Hematopoietic multipotent progenitor cell treated with erythropoietin and hydrocortisone succinate and interleukin-3 and kit ligand, for 6 days (in vitro differentiated cells): Measurements from ENCODE around the gene NKD1.

Experiments
- DNase-seq: peaks from one replicate; pipeline ENCODE4 v3.0.0-alpha.2; 2015

NKD1 gene

DNA sequence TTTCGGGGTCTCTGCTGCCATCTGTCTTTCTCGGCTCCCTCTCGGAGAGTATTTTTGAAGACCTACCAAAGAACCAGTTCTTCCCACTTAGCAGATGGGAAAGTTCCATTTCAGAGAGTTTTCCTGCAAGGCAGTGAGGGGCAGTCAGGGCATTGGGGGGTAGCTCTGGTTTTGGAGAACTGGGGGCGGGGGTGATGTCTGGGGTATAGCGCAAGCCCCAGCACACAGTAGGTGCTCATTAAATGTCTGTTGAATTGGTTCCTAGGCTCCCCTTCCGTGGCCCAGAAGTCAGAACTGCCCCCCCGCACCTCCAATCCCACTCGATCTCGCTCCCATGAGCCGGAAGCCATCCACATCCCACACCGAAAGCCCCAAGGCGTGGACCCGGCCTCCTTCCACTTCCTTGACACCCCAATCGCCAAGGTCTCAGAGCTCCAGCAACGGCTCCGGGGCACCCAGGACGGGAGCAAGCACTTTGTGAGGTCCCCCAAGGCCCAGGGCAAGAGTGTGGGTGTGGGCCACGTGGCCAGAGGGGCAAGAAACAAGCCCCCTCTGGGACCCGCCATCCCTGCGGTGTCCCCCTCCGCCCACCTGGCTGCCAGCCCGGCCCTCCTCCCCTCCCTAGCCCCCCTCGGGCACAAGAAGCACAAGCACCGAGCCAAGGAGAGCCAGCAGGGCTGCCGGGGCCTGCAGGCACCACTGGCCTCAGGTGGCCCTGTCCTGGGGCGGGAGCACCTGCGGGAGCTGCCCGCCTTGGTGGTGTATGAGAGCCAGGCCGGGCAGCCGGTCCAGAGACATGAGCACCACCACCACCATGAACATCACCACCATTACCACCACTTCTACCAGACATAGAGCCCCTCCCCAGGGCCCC, 85.0 kb downstream of the NKD1 start:
- no peak for DNase-seq

DNA sequence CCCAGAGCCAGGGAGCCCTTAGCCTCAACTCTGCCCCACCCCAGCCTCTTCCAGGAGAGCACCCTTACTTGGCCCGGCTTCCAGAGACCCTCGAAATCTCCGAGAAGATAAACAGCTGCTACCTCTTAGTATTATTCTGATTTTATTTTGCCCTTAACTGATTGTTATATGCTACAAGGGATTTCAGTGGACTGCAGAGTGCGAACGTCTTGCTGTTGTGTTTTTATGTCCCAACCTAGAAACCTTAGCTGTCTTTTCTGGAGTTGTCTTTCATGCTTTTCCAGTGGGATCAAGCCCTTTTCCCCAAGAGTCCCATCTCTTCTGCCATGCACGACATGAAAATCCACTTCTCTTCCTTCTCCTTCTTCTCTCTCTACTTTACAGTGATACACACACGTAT, 85.9 kb downstream of the NKD1 start:
- no peak for DNase-seq

DNA sequence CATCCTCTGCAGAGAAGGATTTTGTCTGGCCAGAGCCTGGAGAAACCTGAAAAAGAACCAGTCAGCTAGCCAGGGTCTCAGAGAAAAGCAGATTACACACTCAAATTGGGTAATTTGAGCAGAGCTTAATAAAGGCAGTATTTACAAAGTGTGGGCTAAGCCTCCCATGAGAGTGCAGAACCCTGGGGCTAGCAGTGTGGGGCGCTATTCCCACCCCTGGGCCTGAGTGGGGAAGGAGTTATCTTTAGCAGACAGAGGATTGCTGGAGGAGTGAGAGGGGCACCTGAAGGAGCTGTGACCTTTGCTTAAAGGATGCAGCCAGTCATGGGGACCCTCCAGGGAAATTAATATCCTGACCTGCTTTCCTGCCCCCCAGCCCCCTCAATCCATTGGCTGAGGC, 86.8 kb downstream of the NKD1 start:
- no peak for DNase-seq

DNA sequence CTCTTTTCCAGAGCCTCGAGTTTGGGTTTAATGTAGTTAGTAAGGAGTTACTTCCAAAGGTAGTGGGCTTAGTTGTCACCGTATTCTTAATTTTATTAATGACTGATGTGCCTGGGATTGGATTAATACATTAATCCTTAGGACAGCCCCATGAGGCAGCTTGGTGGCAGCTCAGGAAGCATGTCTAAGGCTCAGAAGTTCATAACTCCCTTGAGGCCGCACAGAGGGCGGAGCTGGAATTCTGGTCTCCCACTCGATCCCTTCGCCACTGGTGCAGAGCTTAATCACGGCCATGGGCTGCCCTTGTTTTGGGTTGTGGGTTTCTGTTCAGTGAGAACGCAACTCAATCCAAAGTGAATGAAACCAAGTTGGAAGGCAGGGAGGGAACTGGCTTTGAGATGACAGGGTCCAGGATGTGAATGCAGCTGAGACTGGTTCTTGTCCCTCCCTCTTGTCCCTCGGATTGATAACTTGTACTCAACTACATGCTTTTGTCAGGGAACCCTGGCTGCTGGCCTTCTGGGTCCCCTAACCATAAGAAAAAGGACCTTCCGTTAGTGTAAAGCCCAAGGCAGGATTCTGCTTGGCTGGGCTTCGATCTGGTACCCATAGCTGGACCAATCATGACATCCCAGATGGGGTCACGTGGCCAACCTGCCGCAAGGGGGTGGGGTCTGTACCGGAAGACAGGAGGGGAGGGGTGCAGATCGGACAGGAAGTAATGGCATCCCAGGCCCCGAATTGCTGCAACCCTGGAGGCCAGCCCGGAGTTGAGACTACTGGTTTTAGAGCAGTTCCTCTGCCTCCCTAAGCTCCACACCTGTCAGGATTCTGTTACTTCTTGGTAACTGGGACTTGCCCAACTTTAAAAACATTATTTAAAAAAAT, 87.6 kb downstream of the NKD1 start:
- no peak for DNase-seq

DNA sequence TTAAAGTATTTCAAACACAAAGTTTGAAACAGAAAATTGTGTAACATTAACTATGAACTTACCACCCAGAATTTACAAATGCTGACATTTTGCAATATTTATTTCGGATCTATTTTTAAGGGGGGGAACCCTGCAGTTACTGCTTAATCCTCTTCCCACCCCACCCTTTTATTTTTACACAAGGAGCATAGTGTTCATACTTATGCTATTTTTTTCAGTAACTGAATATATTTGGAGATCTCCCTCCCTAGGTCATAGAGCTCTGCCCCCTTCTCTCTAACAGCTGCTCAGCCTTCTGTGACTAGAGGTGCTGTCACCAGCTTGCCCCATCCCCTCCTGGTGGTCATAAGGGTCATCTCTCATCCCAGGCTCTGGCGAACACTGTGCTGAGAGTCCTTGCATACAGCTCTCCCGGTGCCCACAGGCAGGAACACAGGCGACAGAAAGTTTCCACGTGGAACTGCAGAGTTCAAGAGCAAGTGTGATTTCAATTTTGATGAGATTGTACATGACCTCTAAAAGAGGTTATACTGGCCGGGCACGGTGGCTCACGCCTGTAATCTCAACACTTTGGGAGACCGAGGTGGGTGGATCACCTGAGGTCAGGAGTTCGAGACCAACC, 88.7 kb downstream of the NKD1 start:
- no peak for DNase-seq

DNA sequence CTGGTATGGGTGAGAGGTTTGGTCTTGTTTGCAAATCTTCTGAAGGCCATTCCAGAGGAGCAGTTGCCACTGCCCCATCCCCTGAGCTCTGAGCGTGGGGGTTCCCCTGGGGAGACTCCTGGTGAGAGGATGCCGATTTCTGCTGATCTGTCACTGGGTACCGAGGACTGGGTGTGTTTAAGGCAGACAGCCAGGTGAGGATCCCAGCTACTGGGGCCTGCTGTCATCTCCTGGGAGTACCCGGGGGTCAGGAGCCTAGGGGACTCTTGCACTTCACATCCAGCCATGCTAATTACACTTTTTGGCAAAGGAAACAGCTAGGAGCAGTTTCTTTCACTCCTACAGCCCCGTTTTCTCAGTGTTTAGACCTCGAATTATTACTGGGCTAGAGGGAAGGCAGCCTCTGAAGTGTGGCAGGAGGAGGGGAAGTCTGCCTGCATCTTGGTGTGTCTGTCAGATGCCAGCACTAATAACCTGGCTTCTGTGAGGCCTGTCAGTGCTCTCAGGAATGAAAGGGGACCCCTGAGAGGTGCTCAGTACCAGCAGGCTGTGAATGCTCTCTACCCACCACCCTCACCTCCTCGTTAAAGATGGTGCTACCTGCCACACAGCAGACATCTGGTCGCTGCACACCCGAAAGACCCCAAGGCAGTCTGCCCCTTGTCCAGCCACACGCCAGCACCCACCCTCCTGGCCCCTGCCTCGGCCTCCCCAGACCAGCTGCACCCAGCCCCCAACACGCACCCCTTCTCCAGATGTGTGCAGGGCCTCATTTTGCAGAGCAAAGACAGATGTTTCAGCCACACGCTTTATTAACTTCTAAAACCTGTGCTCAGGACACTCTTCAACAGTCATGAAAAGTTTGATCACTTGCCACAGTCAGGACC, 89.8 kb downstream of the NKD1 start:
- DNase-seq: no peak

DNA sequence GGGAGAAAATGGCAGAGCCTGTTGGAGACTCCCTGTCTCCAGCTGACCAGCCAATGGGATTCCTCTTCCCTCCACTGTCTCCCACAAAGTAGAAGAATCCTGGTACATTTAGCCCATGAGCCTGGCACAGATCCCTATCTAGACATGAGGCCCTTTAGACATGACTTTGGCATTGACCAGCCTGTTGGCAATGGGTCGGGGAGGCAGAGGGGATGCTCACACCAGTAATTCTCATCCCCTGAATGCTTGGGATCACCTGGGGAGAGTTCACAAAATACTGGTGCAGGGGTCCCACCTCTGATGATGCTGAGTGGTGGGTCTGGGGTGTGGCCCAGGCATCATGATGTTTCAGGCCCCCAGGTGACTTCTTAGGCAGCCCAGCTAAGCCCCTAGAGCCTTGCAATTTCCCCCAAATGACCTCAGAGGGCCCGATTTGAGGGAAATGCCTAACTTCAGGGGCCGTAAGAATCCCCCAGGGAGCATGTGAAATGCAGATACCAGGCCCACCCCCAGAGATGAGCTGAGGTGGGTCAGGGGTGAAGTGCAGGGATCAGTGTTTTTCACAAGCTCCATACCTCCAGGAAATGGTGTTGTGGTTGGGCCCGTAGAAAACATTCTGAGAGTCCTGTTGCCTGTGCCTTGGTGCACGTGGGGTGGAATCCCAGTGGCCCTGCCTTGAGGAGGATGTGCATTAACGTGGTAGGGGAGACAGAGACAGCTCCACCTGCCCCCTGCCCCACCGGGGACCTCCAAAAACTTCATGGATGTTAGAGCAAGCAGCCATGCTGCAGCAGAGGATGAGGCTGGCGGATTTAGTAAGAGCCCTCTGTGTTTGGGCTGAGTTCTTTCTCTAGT, 90.8 kb downstream of the NKD1 start:
- no peak for DNase-seq

DNA sequence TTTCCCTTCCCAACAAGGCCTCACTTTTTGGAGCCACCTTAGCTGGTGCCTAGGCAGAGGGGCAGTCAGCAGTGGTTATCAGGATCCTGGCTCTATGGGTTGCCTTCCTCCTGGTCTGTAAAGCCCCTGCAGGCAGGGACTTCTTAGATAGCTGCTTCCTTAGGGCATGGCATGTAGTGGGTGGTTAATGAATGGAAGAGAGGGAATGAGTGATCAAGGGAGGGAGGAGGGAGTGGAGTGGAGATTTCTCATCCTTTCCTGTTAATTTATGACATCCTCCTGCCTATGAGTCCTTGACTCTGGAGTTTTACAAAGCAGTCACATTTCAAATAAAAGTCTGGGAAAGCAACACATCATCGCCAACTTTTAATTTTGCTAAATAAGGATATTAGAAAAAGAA, 92.2 kb downstream of the NKD1 start:
- DNase-seq: no peak

DNA sequence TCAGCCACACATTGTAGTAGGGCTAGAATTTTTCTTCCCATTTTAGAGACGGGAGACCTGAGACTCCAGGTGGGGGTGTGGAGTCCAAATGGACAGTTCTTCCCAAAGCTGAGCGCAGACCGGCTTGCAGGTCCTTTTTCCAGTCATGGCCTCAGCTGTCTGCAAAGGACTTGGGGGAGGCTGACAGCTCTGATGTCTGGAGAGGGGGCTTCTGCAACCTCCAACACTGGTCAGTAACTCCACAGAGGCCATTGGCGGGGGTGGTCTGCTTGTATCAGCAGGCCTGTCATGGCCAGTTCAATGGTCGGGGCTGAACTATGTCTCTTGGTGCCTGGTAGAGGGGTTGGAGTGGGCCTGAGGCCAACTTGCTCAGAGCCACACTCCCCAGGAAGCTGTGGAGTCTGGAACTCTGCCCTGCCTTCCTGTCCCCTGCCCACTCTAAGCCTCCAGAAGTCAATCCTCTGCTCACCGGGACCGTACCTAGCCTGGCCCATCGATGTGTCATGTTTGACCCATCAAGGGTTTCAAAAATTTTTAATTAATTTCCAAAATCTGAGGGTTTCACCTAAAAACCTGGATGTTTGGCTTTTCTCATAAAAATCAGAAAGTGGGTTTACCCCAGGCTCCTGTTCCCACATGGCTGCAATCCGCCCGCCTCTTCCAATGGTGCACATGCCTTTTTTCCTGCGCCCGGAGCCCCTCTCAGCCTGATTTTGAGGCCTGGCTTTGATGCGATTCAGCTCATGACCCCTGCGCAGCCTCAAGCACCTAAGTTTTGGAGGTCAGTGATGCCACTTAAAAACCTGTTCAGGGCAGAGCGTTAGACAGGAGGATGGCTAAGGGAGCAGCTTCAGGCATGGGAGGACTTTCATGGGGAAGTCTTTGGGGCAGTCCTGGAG, 93.0 kb downstream of the NKD1 start:
- DNase-seq: no peak

DNA sequence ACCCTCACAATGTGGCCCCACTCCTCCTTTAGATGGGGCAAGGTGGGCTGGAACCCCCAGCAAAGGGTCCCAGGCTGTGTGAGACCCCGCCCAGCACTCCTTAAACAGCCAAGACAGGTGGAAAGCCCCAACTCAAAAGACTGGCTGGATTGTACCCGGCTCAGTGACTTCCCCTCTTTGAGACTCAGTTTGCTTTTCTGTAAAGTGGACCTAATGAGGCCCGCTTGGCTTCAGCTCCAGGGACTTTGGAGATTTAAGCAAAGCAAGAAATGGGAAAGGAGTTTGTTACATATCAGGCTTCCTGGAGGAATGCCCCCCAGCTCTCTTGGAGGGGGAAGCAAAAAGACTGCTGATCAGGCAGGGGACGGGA, 93.6 kb downstream of the NKD1 start:
- no peak for DNase-seq

DNA sequence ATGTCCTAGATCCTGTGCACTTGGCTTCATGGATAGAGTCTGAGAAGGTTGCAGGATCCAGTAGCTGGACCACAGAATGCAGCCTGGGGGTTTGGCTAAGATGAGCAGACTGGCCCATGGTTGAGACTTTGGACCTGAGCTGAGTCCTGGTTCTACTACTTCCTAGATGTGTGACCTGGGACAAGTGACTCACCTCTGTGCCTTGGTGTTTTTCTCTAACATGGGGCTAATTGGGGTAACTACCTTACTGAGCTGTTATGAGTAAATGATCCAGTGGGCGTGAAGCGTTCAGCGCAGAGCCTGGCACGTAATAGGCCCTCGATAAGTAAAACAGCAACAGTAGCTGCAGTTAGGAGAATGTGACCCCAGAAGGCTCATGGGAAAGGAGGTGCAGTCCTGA, 94.2 kb downstream of the NKD1 start:
- DNase-seq: no peak

DNA sequence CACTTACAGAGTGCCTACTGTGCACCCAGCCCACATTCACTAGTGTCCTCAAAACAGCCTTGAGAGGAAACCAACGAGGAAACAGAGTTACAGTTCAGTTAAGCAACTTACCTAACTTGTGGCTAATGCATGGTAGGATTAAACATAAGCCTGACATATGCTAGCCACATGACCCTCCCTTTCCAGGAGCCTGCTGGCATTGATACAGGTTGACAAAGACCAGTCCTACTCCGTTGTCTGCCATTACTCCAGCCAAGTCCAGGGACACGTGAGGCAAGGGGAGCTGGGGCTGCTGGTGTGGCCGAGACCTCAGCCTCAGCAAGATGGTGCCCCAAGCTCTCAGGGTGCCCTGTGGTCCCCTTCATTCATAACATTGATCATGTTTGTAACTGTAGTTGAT, 95.0 kb downstream of the NKD1 start:
- DNase-seq: no peak

DNA sequence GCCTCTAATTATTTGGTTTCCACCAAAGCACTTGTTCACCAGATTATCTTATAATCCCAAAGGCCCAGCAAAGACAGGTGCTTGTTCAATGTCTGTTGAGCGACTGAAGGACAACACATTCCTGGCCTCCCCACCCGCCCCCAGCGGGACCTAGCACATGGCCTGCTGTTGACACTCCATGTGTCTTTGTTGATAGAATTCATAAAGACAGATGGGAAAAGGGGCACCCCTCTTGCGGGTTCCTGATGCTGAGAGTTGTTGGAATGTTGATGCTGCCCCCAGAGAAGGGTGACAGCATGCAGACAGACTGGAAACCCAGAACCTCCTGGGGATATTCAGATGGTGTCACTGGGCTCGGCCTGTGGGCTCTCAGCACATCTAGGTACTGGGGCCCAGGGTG, 96.0 kb downstream of the NKD1 start:
- DNase-seq: no peak

DNA sequence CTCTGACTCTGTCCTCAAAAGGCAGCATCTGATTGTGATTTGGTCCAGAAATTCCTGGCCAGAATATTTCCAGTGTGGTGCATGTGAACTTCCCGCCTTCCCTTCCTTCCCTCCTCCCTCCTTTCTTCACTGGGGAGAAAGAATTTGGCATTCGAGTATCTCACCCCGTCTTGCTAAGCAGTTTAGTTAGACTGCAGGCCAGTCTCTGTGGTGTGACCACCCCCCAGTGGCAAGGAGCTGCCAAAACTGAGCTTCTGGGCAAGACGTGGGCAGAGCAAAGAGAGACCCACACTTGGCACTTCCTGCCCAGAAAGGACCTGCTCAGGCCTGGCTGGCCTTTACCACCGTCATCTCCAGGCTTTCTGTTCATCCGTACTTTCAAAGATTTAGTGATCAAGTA, 96.5 kb downstream of the NKD1 start:
- DNase-seq: peak; percentile 48

DNA sequence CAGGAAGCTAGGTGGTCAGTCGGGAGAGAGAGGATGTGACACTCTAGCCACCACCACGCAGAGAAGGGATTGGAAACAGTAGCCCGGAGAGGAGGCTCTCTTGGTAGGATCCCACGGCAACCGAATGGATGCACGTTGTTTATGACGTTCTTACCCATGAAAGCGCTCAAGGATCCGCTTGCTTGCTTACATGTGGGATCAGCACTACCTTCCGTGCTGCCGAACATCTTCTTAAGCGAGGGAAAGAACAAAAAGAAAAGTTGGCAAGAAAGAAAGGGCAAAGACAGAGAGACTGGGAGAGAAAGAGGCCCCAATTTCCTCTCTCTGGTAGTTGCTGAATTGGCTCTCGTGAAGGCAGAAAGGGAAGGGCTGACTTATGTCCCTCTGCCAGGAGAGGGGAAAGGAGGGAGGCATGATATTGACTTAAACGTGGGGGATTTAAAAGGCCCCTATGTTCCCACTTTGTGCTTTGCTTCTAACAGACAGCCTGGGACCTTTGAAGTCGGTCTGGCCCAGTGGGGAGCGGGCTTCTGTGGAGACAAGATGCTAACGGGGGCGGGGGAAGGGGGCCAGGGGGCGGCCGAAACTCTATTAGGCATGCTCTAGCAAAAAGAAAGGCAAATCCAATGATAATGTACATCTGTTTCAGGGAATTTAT, 97.5 kb downstream of the NKD1 start:
- DNase-seq: no peak

DNA sequence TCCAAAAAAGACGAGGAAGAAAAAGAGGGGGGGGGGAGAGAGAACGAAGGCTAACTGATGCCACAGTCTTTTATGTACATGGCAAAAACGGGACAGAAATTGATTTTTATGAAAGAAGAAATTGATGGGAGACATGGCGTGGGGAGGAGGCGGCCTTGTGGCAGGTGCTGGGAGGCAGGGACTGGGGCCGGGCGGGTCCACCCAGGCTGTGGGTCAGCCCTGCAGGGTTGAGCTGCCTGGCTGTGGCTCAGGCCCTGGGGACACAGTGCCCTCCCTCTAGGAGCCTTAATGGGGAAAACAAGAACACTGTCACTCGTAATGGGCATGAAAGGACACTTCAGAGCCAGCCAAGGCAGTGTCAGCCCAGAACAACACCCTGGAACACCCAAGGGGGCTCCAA, 98.1 kb downstream of the NKD1 start:
- no peak for DNase-seq

DNA sequence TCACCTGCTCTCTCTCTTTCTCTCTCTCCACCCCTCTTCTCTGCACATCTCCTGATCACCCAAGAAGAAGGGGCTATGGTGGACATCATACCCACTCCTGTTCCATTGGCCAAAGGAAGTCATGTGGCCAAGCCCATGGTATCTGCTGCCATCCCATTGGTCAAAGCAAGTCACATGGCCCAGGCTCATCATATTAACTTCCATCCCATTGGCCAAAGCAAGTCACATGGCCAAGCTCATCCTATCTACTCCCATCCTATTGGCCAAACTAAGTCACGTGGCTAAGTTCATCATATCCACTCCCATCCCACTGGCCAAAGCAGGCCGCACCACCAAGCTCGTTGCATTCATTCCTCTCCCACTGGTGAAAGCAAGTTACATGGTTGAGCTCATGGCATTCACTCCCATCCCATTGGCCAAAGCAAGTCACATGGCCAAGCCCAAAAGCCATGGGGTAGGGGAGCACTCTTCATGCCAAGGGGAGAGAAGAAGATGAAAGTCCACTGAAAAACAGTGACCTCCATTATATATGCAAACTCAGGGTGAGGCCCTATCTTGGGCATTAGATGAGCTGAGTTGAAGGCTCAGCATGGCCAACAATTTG, 103.7 kb downstream of the NKD1 start:
- DNase-seq: no peak

DNA sequence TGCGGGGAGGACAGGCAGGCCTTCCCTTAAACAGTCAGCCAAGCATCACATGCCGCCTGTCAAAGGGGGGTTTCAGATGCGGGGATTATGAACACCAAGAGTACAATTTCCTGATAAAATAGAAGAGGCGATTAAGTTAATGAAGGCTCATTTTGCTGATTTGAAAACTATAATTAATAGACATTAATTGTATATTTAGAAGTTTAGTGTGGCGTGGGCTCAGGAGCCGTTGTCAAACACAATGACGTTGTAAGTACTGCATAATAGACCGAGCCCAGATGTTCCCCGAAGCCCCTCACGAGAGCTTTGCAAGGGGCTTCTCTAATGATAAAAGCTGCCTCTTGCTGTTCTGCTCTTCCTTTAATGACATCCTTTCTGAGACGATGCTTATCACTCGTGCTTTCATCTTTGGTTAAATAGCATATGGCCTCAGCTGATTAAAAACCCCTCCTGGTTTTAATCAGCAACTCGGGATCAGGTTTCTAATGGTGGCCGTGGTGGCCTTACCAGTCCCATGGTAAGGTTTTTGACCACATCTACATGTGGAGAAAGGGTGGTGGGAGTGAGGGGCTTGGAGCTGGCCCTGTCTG, 104.7 kb downstream of the NKD1 start:
- DNase-seq: no peak
